Measurements from ENCODE around the gene MYO3B. TPM values are rescaled to one million over a fixed set of nuclear protein-coding genes. Genes with fewer than 3 reads are reported as not detected.

The MYO3B gene
- total RNA-seq, 2 donors from 2014 or later, result 0.09 to 0.74 TPM

DNA sequence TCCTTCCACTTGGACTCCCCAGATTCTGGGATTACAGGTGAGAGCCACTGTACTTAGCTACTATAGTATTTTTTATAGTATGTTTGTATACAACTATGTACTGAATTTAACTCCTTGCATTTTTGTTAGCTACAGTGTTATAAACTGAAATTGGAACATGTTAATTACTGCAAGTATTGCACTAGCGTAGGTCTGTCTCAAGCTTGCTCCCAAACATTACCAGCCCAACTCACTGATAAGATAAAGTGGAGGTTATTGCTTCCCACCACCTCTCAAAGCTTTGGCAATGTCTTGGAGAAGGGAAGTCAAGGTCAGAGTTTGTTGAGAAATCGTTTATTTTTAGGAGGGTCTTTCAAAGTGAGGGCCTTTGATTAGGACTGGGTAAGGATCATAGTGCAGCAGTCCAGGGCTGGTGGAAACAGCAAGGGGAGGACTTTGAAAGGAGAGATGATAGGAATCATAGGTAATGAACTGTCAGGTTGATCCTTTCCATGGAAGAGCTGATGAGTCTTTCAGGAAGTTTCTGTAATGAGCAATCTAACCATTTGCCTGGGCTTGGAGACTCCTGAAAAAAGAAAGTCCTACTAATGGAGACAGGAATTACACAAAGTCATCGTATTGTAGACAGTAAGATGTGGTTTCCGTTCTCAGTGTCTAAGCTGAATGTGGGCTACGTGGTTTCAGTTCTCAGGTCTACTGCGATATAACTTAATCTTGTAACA is 257.1 kb downstream of the MYO3B start:
- Histone ChIP-seq H3K36me3 (no peaks in the 10 kb centered on the region), H3K27ac (no peak overlapping the region), H3K27me3 (replicated peaks; ENCODE audit: insufficient read depth) (no peaks in the 10 kb centered on the region), H3K9me3 (no peaks in the 10 kb centered on the region), H3K4me3 (no peak overlapping the region), H3K4me1 (replicated peaks) (no peaks in the 10 kb centered on the region)
- TF ChIP-seq CTCF (IDR thresholded peaks at IDR 0.05) (no peak), POLR2AphosphoS5 (IDR thresholded peaks at IDR 0.05) (no peak), POLR2A (IDR thresholded peaks at IDR 0.05) (no peak)
- 74% methylated on average over 6 of the region's 6 CpGs for WGBS
- intact Hi-C loops (cut with DNase I), result no loop called here
- no peak for DNase-seq (ENCODE audit: low spot score)

DNA sequence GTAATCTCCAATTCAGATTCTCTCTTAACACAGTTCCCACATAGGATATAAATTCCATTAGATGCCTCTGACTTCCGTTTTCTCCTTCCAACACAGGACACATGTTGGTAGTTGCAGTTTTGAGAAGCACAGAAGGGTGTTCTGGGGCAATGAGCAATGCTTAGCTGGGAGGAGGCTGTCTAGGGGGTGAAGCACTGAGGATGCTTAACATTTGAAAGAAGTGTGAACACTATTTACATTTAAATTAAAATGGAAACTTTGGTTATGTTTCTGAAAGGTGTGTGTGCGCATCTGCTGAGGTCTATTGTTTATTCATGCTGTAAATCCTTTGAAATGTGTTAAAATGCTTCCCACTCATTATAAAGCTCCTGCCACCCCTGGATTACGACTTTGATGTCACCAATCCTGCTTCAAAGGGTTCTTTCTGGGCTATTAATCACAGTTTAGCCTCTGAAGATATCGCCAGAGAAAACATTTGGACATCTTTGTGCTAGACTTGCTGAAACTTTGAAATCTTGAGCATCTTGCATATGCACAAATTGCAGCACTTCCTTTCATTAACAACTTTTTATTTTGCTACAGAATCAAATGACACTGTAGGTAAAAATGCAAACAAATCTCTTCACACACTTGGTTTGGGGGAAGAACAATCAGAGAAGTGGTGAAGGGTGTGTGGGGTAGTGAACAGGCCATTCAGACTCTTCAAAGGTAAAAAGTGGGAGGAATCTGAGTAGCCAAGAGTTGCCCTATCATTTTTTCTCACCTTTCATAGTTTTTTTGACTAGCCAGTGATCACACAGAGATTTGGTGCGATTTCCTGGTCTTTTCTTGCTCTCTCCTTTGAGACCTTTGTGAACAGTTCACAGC is 258.4 kb downstream of the MYO3B start:
- Histone ChIP-seq H3K9me3 (no peaks in the 10 kb centered on the region), H3K4me3 (no peak overlapping the region), H3K36me3 (no peaks in the 10 kb centered on the region), H3K27ac (no peak overlapping the region), H3K27me3 (replicated peaks; ENCODE audit: insufficient read depth) (no peaks in the 10 kb centered on the region), H3K4me1 (replicated peaks) (no peaks in the 10 kb centered on the region)
- 40% methylated on average over 5 of the region's 5 CpGs for WGBS
- TF ChIP-seq POLR2AphosphoS5 (IDR thresholded peaks at IDR 0.05) (no peak), CTCF (IDR thresholded peaks at IDR 0.05) (no peak), POLR2A (IDR thresholded peaks at IDR 0.05) (no peak)
- no peak for DNase-seq (ENCODE audit: low spot score)
- intact Hi-C loops (cut with DNase I), result no loop called here

GRCh38 chr2:170446078-170446477 is 268.1 kb downstream of the MYO3B start:
- H3K27me3 ChIP-seq (replicated peaks; ENCODE audit: insufficient read depth), result no peaks in the 10 kb centered on the region
- WGBS, result 47% methylated on average over 3 of the region's 3 CpGs

DNA sequence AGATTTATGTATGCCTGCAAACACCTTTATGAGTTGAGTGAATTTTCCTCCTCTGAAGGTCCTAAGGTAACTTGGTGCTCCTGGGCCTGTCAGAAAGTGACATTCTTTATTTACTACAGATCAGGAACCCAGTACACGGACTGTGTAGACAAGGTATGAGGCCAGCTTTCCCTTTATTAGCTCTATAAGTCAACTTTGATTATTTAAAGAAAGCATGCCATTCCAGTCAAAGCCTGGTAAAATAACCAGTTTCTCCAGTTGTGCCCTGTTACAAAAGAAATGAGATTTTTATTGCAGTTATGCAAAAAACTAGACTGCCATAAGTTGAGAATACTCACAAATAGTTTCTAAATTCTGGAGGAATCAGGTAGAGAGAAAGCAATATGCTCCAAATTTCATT is 271.1 kb downstream of the MYO3B start:
- Histone ChIP-seq H3K27ac (no peak overlapping the region), H3K27me3 (replicated peaks; ENCODE audit: insufficient read depth) (no peaks in the 10 kb centered on the region), H3K36me3 (no peaks in the 10 kb centered on the region), H3K4me1 (replicated peaks) (no peaks in the 10 kb centered on the region), H3K4me3 (no peak overlapping the region), H3K9me3 (no peaks in the 10 kb centered on the region)
- TF ChIP-seq CTCF (IDR thresholded peaks at IDR 0.05), result no peak
- peak; percentile 65 for TF ChIP-seq POLR2AphosphoS5 (IDR thresholded peaks at IDR 0.05)
- no peak for TF ChIP-seq POLR2A (IDR thresholded peaks at IDR 0.05)
- WGBS, result 59% methylated on average over 1 of the region's 1 CpG
- intact Hi-C loops (cut with DNase I), result no loop called here
- DNase-seq (ENCODE audit: low spot score), result peak; percentile 24

More at GRCh38 chr2:170446078-170446477, 268.1 kb downstream of the MYO3B start:
- DNase-seq (ENCODE audit: low spot score), result no peak
- Histone ChIP-seq H3K27ac (no peak overlapping the region), H3K4me1 (replicated peaks) (no peaks in the 10 kb centered on the region), H3K9me3 (no peaks in the 10 kb centered on the region), H3K4me3 (no peak overlapping the region), H3K36me3 (no peaks in the 10 kb centered on the region)
- TF ChIP-seq POLR2A (IDR thresholded peaks at IDR 0.05) (no peak), POLR2AphosphoS5 (IDR thresholded peaks at IDR 0.05) (no peak), CTCF (IDR thresholded peaks at IDR 0.05) (no peak)
- intact Hi-C loops (cut with DNase I), result no loop called here

Data from prostate gland (tissue), 2 donors.